SJSA1 (cell line): ENCODE data around the gene PIGZ. TPM values are rescaled to one million over a fixed set of nuclear protein-coding genes. Genes with fewer than 3 reads are reported as not detected.
"Not testable (repeated sequence)": the region's sequence is repeated elsewhere in the genome, so short reads cannot be mapped to it uniquely, and the experiment has no call there.

Experiments
- DNase-seq, 2 experiments: peaks; one replicate each; pipeline ENCODE4 v3.0.0-alpha.2; 2015 to 2020; ENCODE audit warnings: low spot score in 2 of 2, low read depth in 1 of 2
- H3K27ac ChIP-seq: fragments of 250-450 bp; sonication (Bioruptor Pico); 2 replicates; pipeline ENCODE4 v1.5.1; 2020; ENCODE audit warnings: mild to moderate bottlenecking, moderate library complexity
- H3K27me3 ChIP-seq: fragments of 250-450 bp; sonication (Bioruptor Pico); replicated peaks from 2 replicates; pipeline ENCODE4 v1.5.1; 2020; ENCODE audit warnings: mild to moderate bottlenecking, moderate library complexity
- H3K36me3 ChIP-seq: fragments of 250-450 bp; sonication (Bioruptor Pico); 2 replicates; pipeline ENCODE4 v1.5.1; 2020; ENCODE audit warnings: mild to moderate bottlenecking
- H3K4me1 ChIP-seq: fragments of 250-450 bp; sonication (Bioruptor Pico); replicated peaks from 2 replicates; pipeline ENCODE4 v1.6.1; 2021; ENCODE audit warnings: mild to moderate bottlenecking
- H3K4me3 ChIP-seq: fragments of 250-450 bp; sonication (Bioruptor Pico); 2 replicates; pipeline ENCODE4 v1.5.1; 2020; ENCODE audit warnings: mild to moderate bottlenecking
- H3K9me3 ChIP-seq: fragments of 250-450 bp; sonication (Bioruptor Pico); replicated peaks from 2 replicates; pipeline ENCODE4 v1.5.1; 2020; ENCODE audit warnings: mild to moderate bottlenecking
- total RNA-seq: library from RNA; depleted of rRNA; stranded (reverse); fragments of >200 nt; shearing (Covaris generic); gene quantifications from 2 replicates; pipeline ENCODE4 v1.2.3, GENCODE V29; 2014

Gene PIGZ
- total RNA-seq, 1 experiment from 2014 or later: 0.84 TPM

DNA sequence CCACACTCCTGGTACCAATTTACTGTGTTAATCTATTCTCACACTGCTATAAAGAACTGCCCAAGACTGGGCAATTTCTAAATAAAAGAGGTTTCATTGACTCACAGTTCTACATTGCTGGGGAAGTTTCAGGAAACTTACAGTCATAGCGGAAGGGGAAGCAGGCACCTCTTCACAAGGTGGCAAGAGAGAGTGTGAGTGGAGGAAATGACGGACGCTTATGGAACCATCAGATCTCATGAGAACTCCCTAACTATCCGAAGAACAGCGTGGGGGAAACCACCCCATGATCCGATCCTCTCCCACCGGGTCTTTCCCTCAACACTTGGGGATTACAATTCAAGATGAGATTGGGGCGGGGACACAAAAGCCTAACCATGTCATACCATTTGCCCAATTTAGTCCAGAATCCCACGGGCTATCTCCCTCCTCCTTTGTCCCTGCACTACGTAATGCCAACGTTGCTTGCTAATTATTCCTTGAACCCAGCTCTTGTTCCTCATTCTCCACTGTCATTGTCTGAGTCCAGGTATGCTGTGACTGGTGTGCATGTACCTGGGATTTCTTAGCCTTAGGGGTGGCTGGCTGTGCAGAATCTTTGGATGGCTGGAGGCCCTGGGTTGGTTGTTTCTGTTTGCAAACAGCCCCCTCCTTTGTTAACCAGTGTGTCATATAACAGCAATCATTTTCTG is 3.4 kb downstream of the PIGZ start:
- Histone ChIP-seq H3K4me1 (peaks cover 20% of the 10 kb centered on the region), H3K27ac (no peak overlapping the region), H3K27me3 (no peaks in the 10 kb centered on the region), H3K9me3 (0 out of 2 replicates have a peak, but pooled peaks cover 6% of the 10 kb centered on the region), H3K36me3 (0 out of 2 replicates have a peak, but pooled peaks cover 3% of the 10 kb centered on the region), H3K4me3 (no peak overlapping the region)
- DNase-seq: no peak

- Histone ChIP-seq H3K9me3 (no peaks in the 10 kb centered on the region), H3K36me3 (no peaks in the 10 kb centered on the region), H3K27ac (no peak overlapping the region), H3K4me3 (no peak overlapping the region), H3K4me1 (peaks cover 5% of the 10 kb centered on the region), H3K27me3 (no peaks in the 10 kb centered on the region)
- peak in 1 of 2 experiments; percentile 20 for DNase-seq
Measured at GRCh38 chr3:196963631-196963953, 5.0 kb downstream of the PIGZ start.

- no peak overlapping the region for H3K27ac ChIP-seq
- DNase-seq: no peak
- H3K36me3 ChIP-seq: no peaks in the 10 kb centered on the region
- no peaks in the 10 kb centered on the region for H3K9me3 ChIP-seq
- no peak overlapping the region for H3K4me3 ChIP-seq
- H3K4me1 ChIP-seq: no peaks in the 10 kb centered on the region; the same call in none of the 2 replicates
- no peaks in the 10 kb centered on the region for H3K27me3 ChIP-seq
Measured at GRCh38 chr3:196962930-196963630, 5.6 kb downstream of the PIGZ start.

- Histone ChIP-seq H3K27me3 (no peaks in the 10 kb centered on the region), H3K36me3 (no peaks in the 10 kb centered on the region), H3K4me1 (no peaks in the 10 kb centered on the region), H3K4me3 (no peak overlapping the region), H3K27ac (no peak overlapping the region), H3K9me3 (no peaks in the 10 kb centered on the region)
- DNase-seq: peak in 1 of 2 experiments; percentile 12
Measured at GRCh38 chr3:196962108-196962929, 6.3 kb downstream of the PIGZ start.

- no peaks in the 10 kb centered on the region for H3K9me3 ChIP-seq
- H3K27me3 ChIP-seq: no peaks in the 10 kb centered on the region; the same call in 1 of the 2 replicates
- H3K4me1 ChIP-seq: no peaks in the 10 kb centered on the region
- no peak overlapping the region for H3K4me3 ChIP-seq
- H3K27ac ChIP-seq: no peak overlapping the region
- H3K36me3 ChIP-seq: no peaks in the 10 kb centered on the region
- DNase-seq: no peak
Measured at GRCh38 chr3:196954832-196955231, 13.8 kb downstream of the PIGZ start.

- H3K27me3 ChIP-seq: no peaks in the 10 kb centered on the region
Measured at GRCh38 chr3:196951371-196951770, 17.3 kb downstream of the PIGZ start.

DNA sequence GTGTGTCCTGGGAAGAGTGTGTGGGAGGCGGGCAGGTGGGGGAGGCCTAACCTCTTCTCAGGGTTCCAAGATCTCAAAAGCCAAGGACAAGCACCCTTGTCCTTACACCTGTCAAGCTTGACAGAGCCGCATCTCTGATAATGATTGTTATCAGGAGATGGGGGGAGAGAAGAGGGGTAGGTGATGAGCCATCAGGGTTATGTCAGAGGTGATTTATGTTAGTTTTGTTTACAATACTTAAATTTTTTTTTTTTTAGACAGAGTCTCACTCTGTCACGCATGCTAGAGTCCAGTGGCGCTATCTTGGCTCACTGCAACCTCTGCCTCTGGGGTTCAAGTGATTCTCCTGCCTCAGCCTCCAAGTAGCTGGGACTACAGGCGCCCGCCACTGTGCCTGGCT is 18.9 kb downstream of the PIGZ start:
- H3K27ac ChIP-seq: no peak overlapping the region
- H3K27me3 ChIP-seq: no peaks in the 10 kb centered on the region
- H3K4me1 ChIP-seq: no peaks in the 10 kb centered on the region
- no peak for DNase-seq
- H3K4me3 ChIP-seq: no peak overlapping the region
- no peaks in the 10 kb centered on the region for H3K36me3 ChIP-seq
- H3K9me3 ChIP-seq: no peaks in the 10 kb centered on the region

More at GRCh38 chr3:196951371-196951770, 17.3 kb downstream of the PIGZ start:
- no peak overlapping the region for H3K4me3 ChIP-seq
- H3K27ac ChIP-seq: no peak overlapping the region
- no peaks in the 10 kb centered on the region for H3K9me3 ChIP-seq
- no peaks in the 10 kb centered on the region for H3K36me3 ChIP-seq
- H3K4me1 ChIP-seq: no peaks in the 10 kb centered on the region
- no peak for DNase-seq

DNA sequence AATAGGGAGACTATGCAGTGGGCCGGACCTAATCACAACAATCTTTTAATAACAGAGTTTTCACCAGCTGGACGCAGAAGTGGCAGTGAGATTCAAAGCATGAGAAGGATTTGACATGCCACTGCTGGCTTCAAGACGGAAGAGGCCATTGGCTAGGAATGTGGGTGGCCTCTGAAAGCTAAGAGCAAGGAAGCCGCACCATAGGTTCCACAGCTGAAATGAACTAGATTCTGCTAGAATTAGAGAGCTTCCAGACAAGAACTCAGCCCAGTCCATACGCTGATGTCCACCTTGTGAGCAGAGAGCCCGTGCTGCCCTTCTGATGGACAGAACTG is 19.4 kb downstream of the PIGZ start:
- H3K27me3 ChIP-seq: no peaks in the 10 kb centered on the region
- no peaks in the 10 kb centered on the region for H3K4me1 ChIP-seq
- no peak overlapping the region for H3K4me3 ChIP-seq
- no peak overlapping the region for H3K27ac ChIP-seq
- no peak for DNase-seq
- peaks cover 3% of the 10 kb centered on the region; the same call in 1 of the 2 replicates for H3K36me3 ChIP-seq
- no peaks in the 10 kb centered on the region for H3K9me3 ChIP-seq

DNA sequence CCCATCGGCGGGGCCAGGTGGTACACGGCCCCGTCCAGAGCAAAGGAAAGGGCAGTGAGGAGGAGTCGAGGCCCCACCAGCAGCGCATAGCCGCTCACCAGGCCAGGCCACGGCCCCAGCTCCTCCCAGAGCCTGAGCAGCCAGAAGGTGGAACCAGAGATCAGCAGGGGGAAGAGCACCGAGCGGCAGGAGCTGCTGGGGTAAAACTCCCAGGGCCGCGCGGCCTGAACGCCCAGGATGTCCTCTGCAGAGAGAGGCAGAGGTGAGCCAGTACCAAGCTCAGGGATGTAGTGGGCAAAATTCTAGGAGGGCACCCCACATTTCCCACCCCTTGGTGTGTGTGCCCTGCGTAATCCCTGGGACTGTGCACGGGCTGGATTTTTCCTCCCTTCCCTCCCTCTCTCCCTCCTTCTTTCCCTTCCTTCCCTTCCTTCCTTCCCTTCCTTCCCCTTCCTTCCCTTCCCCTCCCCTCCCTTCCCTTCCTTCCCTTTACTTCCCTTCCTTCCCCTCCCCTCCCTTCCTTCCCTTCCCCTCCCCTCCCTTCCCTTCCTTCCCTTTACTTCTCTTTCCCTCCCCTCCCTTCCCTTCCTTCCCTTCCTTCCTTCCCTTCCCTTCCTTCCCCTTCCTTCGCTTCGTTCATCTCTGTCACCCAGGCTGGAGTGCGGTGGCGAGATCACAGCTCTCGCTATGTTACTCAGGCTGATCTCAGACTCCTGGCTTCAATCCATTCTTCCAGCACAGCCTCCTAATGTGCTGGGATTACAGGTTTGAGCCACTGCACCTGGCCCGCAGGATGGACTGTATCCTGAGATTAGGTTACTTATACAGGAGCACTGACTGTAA is 20.0 kb downstream of the PIGZ start:
- no peak overlapping the region for H3K27ac ChIP-seq
- peaks cover under 1% of the 10 kb centered on the region for H3K4me1 ChIP-seq
- H3K4me3 ChIP-seq: no peak overlapping the region
- no peaks in the 10 kb centered on the region for H3K27me3 ChIP-seq
- H3K9me3 ChIP-seq: no peaks in the 10 kb centered on the region
- H3K36me3 ChIP-seq: peaks cover 3% of the 10 kb centered on the region; the same call in 1 of the 2 replicates
- no peak for DNase-seq

DNA sequence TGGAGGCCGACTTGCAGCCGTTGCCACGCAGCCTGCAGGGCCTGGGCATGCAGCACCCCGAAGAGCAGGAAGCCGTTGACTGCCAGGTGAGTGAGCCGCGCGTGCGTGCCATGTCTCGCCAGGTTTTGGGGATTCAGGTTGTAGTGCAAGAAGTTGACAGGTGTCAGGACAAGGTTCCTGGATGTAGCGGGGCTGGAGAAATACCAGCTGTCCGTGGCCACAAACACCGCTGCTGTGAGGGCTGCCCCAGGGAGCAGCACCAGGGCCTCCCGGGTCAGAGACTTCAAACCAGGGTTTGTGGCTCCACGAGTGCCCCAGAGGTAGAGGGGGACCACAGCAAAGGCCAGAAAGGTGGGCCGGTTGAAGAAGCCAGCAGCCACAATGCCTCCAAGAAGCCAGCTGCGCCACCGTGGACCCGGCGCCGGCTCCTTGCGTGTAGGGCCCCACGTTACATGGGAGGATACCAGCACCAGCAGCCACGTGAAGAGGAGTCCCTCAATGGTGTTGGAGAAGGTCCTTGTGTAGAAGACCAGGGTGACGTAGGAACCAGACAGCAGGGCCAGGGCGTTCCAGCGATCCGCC is 20.7 kb downstream of the PIGZ start:
- no peak overlapping the region for H3K4me3 ChIP-seq
- no peaks in the 10 kb centered on the region for H3K9me3 ChIP-seq
- peaks cover 6% of the 10 kb centered on the region for H3K4me1 ChIP-seq
- no peak overlapping the region for H3K27ac ChIP-seq
- H3K36me3 ChIP-seq: peaks cover 7% of the 10 kb centered on the region; the same call in 1 of the 2 replicates
- no peaks in the 10 kb centered on the region for H3K27me3 ChIP-seq
- no peak for DNase-seq

DNA sequence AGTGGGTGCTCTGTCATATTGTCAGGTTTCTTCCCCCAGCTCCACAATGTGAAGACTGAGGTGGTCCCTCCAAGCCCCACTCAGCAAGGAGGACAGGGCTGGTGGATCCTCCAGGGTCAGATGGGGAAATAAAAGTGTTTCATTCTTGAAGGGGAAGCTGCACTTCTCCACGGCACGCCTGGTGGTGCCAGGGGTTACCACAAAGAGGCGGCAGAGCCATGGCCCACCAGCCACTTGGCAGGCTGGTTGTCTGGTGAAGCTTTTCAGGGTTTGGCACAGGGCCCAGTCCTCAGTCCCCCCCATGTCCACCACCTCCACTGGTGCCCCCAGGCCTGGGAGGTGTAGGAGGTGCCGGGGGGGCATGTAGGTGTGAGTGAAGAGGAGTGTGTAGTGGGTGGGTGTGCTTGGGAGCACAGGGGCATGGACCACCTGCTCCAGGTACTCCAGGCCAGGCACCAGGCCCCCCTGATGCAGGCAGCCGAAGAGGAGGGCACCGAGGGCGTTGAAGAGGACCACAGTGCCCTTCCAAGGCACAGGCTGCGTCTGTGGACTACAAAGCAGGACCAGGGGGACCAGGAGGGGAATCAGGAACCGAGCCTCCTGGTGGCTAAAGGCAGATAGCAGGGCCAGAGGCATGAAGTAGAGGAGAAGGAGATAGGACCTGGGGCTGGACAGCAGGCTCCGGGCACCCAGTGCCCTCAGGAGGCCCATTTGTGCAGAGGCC is 21.3 kb downstream of the PIGZ start:
- Histone ChIP-seq H3K4me1 (peaks cover 6% of the 10 kb centered on the region), H3K36me3 (peaks cover 12% of the 10 kb centered on the region), H3K4me3 (no peak overlapping the region), H3K27ac (no peak overlapping the region), H3K27me3 (no peaks in the 10 kb centered on the region), H3K9me3 (no peaks in the 10 kb centered on the region)
- DNase-seq: no peak

GRCh38 chr3:196944037-196944790 is 24.4 kb downstream of the PIGZ start:
- not testable (repeated sequence) for H3K27ac ChIP-seq, H3K4me3 ChIP-seq, DNase-seq, H3K27me3 ChIP-seq, H3K9me3 ChIP-seq
- Histone ChIP-seq H3K36me3 (peaks cover 37% of the 10 kb centered on the region), H3K4me1 (peaks cover 15% of the 10 kb centered on the region)
